Transverse colon (tissue), 4 donors: Measurements from ENCODE around the gene TAS2R60.

Experiments
- EP300 ChIP-seq: sonication (generic); formaldehyde crosslinking; IDR thresholded peaks from one replicate; pipeline ENCODE4 v1.6.1; 2017; ENCODE audit warnings: antibody characterized with exemption, low read depth
- POLR2A ChIP-seq: fragments of 450-650 bp; IDR thresholded peaks from one replicate; pipeline ENCODE4 v1.6.1; 2016; ENCODE audit warnings: antibody characterized with exemption, mild to moderate bottlenecking, moderate library complexity
- POLR2AphosphoS5 ChIP-seq, 3 donors: sonication (generic); formaldehyde crosslinking; IDR thresholded peaks; one replicate each; pipeline ENCODE4 v1.6.1; 2016; ENCODE audit warnings: antibody characterized with exemption in 3 of 3
- TF ChIP-seq, protein P1 (sequence below), 5 experiments: fragments of 200-600 bp in 3 of 5; fragments of 450-650 bp in 2 of 5; sonication (generic) in 3 of 5; IDR thresholded peaks; 1 replicate in 2 of 5; 2 replicates in 3 of 5; pipeline ENCODE4 v1.5.1; 2016 to 2017; ENCODE audit warnings: antibody characterized with exemption in 5 of 5, inconsistent platforms in 3 of 5, mild to moderate bottlenecking in 2 of 5, moderate library complexity in 1 of 5

DNA sequence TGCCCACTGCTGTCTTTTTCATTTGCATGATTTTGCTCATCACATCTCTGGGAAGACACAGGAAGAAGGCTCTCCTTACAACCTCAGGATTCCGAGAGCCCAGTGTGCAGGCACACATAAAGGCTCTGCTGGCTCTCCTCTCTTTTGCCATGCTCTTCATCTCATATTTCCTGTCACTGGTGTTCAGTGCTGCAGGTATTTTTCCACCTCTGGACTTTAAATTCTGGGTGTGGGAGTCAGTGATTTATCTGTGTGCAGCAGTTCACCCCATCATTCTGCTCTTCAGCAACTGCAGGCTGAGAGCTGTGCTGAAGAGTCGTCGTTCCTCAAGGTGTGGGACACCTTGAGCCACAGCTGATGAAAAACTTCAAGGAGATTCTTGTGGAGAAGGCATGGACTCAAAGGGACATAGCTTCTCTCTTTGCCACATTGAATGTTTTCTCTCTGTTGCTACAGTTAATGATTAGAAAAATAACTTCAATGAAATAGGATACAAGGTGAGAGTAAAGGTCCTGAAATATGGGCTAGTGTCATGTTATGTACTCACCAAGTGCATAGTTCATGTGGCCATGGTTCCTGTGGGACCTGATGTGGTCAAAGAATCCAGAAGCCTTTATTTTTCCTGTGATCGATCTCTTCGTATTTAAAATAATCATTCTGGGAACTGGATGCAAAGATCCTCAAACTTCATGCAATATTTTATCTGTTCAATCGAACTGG, 970 bp downstream of the TAS2R60 start:
- no peak for TF ChIP-seq POLR2AphosphoS5 (IDR thresholded peaks at IDR 0.05)
- TF ChIP-seq, protein P1, sequence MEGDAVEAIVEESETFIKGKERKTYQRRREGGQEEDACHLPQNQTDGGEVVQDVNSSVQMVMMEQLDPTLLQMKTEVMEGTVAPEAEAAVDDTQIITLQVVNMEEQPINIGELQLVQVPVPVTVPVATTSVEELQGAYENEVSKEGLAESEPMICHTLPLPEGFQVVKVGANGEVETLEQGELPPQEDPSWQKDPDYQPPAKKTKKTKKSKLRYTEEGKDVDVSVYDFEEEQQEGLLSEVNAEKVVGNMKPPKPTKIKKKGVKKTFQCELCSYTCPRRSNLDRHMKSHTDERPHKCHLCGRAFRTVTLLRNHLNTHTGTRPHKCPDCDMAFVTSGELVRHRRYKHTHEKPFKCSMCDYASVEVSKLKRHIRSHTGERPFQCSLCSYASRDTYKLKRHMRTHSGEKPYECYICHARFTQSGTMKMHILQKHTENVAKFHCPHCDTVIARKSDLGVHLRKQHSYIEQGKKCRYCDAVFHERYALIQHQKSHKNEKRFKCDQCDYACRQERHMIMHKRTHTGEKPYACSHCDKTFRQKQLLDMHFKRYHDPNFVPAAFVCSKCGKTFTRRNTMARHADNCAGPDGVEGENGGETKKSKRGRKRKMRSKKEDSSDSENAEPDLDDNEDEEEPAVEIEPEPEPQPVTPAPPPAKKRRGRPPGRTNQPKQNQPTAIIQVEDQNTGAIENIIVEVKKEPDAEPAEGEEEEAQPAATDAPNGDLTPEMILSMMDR (IDR thresholded peaks at IDR 0.05): no peak
- no peak for TF ChIP-seq POLR2A
- TF ChIP-seq EP300: no peak
